Glomerular endothelial cell (primary cell): ENCODE measurements around the gene OR1F1. TPM values are rescaled to one million over a fixed set of nuclear protein-coding genes. Genes with fewer than 3 reads are reported as not detected.
"Not testable (repeated sequence)": the region's sequence is repeated elsewhere in the genome, so short reads cannot be mapped to it uniquely, and the experiment has no call there.

Experiments
- DNase-seq: peaks from one replicate; pipeline ENCODE4 v3.0.0-alpha.2; 2011; ENCODE audit warnings: low read depth, low spot score; ENCODE audit errors: extremely low read depth
- total RNA-seq: library from RNA; depleted of rRNA; stranded (reverse); fragments of >200 nt; gene quantifications from 2 replicates; pipeline ENCODE4 v1.2.3, GENCODE V29; 2015

OR1F1 gene
- total RNA-seq, 1 donor from 2014 or later = not detected

GRCh38 chr16:3171855-3172593 lies 16.0 kb upstream of the OR1F1 start:
- no peak for DNase-seq

- no peak for DNase-seq
These were observed 13.9 kb upstream of the OR1F1 start for GRCh38 chr16:3173892-3174617.

GRCh38 chr16:3174618-3175148 lies 13.3 kb upstream of the OR1F1 start:
- no peak for DNase-seq

GRCh38 chr16:3175157-3176093 lies 12.6 kb upstream of the OR1F1 start:
- no peak for DNase-seq

DNA sequence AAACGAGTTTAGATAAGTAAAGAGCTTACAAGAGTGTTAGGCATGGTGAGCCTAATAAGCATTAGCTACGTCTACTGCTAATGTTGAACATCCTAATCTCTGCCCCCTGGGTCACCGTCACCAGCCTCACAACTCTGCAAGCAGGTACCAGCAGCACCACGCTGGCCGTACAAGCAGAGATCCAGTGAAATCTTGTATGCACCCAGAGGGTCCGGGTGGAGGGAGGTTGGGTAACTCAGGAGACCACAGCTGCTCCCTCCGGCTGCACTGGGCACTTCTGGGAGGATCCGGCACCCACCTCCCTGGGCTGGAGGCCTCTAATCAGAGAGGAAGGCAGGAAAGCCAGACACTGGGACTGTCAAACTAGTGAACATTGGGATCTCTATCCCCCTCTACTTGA lies 8.4 kb upstream of the OR1F1 start:
- DNase-seq = no peak

DNA sequence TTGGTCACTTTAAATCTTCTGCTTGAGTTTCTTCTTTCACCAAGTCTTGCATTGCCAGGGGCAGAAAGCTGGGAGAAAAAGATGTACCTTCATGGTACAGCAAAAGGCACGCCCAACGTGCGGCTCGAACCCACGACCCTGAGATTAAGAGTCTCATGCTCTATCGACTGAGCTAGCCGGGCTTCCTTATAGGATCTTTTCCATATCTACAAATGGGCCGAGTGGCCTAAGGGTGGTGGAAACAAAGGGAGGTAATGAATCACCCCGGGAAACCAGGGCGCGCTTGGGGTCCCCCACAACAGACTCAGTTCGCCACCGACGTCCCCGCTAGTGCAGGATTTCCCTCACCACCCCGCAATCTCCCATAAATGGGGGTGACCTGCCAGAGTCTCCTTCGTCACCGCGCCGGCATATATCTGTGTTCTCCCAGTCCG lies 7.5 kb upstream of the OR1F1 start:
- no peak for DNase-seq

- DNase-seq = not testable (repeated sequence)
These were observed 5.8 kb upstream of the OR1F1 start for GRCh38 chr16:3182293-3182607.

DNA sequence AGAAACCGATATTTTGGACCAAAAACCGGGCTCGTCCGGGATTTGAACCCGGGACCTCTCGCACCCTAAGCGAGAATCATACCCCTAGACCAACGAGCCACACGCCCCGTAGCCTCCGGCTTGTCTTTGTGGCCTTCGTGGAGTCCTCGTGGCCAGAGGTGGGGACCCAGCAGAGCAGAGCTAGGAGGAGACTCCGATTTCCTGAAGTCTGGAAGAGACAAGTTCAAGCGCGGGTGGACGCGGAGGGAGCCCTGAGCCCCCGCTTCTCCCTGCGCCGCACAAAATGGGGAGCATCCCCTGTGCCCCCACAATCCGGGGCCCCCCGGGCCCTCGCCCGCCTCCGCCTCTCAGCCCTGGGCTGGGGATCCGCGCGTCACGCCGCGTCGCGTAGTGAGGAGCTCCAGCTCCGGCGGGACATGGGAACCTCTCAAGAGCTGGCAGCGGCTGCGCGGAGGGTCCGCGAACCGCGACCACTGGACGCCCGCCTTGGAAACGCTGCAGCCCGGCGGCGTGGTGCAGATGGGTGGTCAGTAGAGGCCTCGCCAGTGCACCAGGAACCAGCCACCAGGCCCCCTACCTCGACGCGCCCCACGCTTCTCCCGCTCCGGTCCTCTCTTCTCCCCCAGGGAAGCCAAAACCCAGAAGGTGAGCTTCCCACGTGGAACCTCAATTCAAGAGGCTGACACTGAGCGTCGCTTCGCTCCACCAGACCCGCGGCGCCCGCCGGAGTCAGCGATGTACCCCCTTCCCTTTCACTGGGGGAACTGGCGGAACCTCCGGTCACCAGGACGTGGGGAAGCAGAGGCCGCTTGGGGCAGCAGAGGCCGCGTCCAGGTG lies 5.2 kb upstream of the OR1F1 start:
- DNase-seq = no peak

- DNase-seq = no peak
These were observed 4.4 kb upstream of the OR1F1 start for GRCh38 chr16:3183445-3184139.

DNA sequence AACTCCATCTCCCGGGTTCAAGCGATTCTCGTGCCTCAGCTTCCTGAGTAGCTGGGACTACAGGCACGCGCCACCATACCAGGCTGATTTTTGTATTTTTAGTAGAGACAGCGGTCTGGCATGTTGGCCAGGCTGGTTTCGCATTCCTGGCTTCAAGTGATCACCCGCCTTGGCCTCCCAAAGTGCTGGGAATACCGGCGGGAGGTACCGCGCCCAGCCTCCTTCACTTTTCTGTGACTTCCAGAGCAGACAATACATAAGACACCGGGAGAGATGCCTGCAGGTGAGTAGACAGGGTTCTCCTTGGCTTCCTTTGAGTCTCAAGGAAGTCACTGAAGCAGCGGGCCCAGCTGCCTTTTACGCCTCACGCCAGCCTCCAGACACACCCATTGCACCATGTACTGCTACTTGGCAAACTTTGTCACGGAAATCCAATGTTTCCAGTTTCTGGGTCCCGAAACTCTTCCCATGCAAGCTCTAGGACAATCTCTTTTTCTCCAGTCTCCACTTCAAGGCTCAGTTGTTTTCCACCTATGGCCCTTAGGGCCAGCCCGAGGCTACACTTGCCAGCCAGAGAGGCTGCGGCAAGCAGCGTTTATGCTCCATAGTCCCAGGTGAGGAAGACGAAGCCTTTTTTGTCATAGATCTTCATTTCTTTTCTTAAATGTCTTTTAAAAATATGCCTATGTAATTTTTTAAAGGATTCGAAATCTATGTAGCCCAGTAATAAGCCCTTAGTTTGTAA lies 886 bp upstream of the OR1F1 start:
- no peak for DNase-seq

DNA sequence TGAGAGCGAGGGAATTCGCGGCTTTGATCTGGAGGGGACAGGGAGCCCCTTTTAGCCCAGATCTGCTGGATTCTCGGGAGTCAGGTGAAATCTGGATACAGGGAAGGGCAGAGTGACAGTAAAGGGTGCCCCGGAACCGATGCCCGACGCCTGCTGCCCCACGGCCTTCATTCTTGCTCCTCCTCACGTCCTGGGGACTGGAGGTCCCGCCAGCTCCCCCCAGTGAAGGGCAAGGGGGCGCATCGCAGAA lies 596 bp downstream of the OR1F1 start:
- DNase-seq = no peak

DNA sequence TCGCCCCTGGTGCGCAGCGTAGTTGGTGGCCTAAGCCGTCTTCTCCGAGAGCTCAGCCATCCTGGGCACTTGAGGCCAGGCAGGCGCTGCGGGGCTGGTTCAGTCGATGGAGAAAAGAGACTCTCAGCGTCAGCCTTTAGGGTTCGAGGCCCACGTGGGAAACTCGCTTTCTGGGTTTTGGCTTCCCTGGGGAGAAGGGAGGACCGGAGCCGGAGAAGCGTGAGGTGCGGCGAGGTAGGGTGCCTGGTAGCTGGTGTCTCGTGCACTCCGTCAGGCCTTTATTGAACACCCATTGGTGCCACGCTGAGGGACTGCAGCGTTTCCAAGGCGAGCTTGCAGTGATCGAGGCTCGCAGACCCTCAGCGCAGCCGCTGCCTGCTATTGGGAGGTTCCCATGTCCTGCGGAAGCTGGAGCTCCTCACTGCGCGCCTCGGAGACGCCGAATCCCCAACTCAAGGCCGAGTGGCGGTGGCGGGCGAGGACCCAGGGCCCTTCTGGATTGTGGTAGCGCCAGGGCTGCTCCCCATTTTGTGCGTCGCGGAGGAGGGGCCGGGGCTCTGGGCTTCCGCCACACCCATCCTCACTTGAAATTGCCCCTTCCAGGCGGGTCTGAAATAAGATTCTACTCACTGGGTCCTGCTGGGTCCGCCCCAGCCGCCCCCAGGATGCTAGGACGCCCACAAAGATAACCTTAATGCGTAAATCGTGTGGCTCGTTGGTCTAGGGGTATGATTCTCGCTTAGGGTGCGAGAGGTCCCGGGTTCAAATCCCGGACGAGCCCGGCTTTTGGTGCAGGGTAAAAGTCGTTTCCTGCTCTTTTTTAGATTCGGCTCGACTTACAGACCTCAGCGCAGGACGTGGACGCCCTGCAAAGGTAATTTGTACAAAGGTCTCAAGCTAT lies 1.2 kb downstream of the OR1F1 start:
- no peak for DNase-seq

DNA sequence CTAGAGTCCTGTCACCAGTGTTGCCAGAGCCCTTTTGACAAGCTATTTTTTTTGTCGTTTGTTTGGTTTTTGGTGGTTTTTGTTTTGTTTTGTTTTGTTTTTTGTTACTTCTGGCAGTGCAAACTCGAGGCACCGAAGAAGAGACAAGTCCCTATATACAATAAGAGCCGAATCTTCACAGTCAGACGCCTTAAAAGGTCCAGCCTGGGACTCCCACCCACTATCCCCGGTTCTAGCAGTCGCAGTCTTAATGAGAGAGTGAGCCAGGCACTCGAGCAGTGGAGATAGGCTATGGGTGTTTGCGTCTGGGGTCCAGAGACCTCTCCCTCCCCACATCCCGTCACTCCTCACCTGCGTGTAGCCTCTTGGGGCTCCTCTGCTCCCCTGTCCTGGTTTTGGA lies 1.9 kb downstream of the OR1F1 start:
- no peak for DNase-seq

DNA sequence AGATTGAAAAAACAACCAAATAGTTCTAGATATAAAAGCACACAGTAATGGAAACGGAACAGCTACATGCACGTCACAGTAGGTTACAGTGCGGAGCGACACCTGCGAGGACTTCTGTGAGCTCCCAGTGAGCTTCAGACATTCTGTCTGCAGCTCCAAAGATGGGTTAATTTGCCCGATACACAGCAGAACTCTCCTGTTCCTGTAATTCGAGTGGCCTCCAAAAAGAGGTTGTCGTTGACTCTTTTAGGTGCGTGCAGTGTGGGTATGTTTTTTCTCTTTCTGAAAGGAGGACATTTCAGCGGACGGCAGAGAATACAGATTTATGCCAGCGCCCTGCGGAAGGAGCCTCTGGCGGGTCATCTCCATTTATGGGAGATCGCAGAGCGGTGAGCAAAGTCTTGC lies 2.9 kb downstream of the OR1F1 start:
- DNase-seq = no peak

GRCh38 chr16:3192476-3193019 lies 4.5 kb downstream of the OR1F1 start:
- no peak for DNase-seq

- no peak for DNase-seq
These were observed 5.5 kb downstream of the OR1F1 start for GRCh38 chr16:3193221-3194212.

GRCh38 chr16:3194792-3195191 lies 6.8 kb downstream of the OR1F1 start:
- no peak for DNase-seq
